ENCODE data around the gene TMEM141.
A peak's percentile ranks its signal among the peaks of the same experiment; 100 is the strongest.
"Not testable (repeated sequence)": the region's sequence is repeated elsewhere in the genome, so short reads cannot be mapped to it uniquely, and the experiment has no call there.

Gene TMEM141

GRCh38 chr9:136755302-136756133, 35.6 kb upstream of the TMEM141 start:
- not testable (repeated sequence) for DNase-seq

GRCh38 chr9:136756134-136756438, 35.1 kb upstream of the TMEM141 start:
- no peak for DNase-seq

GRCh38 chr9:136756836-136757235, 34.3 kb upstream of the TMEM141 start:
- no peak for DNase-seq

GRCh38 chr9:136757328-136757727, 33.8 kb upstream of the TMEM141 start:
- DNase-seq = no peak

- DNase-seq = no peak
Measured at GRCh38 chr9:136757751-136758140, 33.4 kb upstream of the TMEM141 start.

GRCh38 chr9:136759001-136759400, 32.1 kb upstream of the TMEM141 start:
- DNase-seq = no peak

GRCh38 chr9:136759436-136760325, 31.5 kb upstream of the TMEM141 start:
- DNase-seq = no peak

GRCh38 chr9:136760424-136760823, 30.7 kb upstream of the TMEM141 start:
- DNase-seq = no peak

GRCh38 chr9:136760834-136761544, 30.2 kb upstream of the TMEM141 start:
- DNase-seq = not testable (repeated sequence)

- no peak for DNase-seq
Measured at GRCh38 chr9:136761545-136761981, 29.6 kb upstream of the TMEM141 start.

- DNase-seq = no peak
Measured at GRCh38 chr9:136762221-136762691, 28.9 kb upstream of the TMEM141 start.

- peak in 1 of 4 experiments; percentile 12 for DNase-seq
Measured at GRCh38 chr9:136762915-136763648, 28.1 kb upstream of the TMEM141 start.

- DNase-seq = no peak
Measured at GRCh38 chr9:136763649-136764035, 27.5 kb upstream of the TMEM141 start.

- no peak for DNase-seq
Measured at GRCh38 chr9:136764301-136764891, 26.7 kb upstream of the TMEM141 start, which contains the start of gene LCN15. Gene LCN15 (minus strand): TSS chr9:136764518. CDS start chr9:136764488, 30 bp downstream.

GRCh38 chr9:136765041-136765440, 26.1 kb upstream of the TMEM141 start:
- DNase-seq = no peak

GRCh38 chr9:136765745-136766409, 25.3 kb upstream of the TMEM141 start:
- not testable (repeated sequence) for DNase-seq

- DNase-seq = not testable (repeated sequence)
Measured at GRCh38 chr9:136766410-136767120, 24.6 kb upstream of the TMEM141 start.

GRCh38 chr9:136769710-136770191, 21.4 kb upstream of the TMEM141 start:
- DNase-seq = peak in 3 of 4 experiments; percentile 7 to 44 (median 41)

GRCh38 chr9:136771907-136772415, 19.2 kb upstream of the TMEM141 start:
- DNase-seq = no peak

GRCh38 chr9:136773386-136774044, 17.6 kb upstream of the TMEM141 start:
- no peak for DNase-seq
